Measurements from ENCODE around the gene IL31RA.

Gene IL31RA

GRCh38 chr5:55858104-55858503, 6.9 kb downstream of the IL31RA start:
- DNase-seq (ENCODE audit: low read depth in 2 of 2), result no peak

DNA sequence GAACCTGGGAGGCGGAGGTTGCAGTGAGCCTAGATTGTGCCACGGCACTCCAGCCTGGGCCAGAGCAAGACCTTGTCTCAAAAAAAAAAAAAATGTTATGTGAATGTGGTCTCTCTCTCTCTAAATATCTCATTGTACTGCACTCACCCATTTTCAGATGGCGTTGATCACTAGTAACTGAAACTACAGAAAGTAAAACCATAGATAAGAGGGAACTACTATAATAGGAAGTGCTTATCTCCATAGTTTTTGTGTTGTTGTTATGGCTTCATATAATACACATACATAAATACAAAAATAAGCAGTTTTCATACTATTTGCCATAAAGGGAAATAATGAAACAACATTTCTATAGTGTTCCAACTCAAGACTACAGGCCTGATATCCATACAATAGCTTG, 9.1 kb downstream of the IL31RA start:
- DNase-seq (ENCODE audit: low read depth in 2 of 2), result no peak

DNA sequence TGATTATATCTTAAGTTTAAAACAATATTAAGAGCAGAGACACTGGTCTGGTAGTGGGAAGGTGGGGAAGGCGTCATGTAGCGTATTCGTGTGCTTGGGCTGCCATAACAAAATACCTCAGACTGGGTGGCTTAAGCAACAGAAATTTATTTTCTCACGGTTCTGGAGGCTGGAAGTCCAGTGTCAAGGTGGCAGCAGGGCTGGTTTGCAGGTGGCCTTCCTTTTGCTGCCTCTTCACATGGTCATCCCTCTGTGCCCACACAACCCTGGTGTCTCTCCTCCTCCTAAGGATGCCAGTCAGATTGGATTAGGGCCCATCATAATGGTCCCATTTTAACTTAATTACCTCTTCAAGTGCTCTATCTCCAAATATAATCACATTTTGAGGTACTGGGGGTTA, 9.6 kb downstream of the IL31RA start:
- no peak for DNase-seq (ENCODE audit: low read depth in 2 of 2)

DNA sequence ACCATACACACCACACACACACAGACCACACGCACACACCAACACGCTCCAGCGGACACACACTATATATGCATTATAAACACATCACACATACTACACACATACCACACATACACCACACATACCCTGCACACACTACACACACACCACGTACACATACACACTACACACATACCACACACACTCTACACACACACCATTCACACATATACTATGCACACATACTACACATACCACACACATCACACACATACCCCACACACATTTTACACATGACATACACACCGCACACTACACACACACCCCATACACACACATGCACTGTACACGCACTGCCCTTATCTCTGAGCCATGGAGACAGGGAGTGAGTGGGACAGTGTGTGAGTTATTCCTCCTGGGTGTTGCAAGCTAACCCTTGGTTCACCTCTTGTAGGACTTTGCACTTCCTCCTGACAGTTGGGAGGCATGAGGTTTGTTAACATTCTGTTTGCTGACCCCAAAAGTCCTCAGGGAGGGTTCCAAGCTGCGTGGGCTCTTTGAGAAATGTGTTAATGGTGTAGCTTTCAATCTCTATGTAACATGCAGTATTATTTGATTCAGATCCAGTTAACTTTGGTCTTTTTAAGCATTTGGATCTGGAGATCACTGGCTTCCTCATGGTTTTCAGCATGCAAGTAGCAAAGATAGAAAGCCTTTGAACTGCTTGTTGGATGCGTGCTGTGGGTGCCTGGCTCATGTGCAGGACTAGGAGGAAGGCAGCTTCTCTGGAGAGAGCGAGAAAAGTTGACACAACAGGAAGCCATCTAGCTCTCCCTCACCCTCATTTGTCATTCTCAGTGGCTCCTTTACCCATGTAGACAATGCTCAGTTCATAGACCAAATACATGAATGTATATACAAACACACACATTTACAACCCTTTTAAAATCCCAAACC, 13.7 kb downstream of the IL31RA start:
- DNase-seq (ENCODE audit: low read depth in 2 of 2), result no peak

DNA sequence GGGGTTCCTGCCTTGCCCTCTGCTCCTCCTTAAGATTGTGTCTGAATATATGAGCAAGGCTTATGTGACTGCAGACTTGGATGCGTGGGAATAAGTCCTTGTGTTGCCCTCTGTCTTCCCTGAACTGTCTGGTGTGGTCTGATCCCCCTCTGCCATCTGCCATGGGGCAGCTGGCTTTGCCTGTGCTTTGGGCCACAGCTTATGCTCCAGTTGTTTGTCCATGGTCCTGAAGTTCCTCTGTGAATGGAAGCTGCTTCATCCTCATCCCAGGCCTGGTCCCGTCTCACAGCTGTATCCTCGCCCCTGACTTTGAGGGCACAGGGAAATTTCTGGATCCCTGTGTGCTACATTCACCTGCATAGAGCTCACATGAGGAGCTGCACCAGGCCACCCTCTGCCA, 14.7 kb downstream of the IL31RA start:
- DNase-seq (ENCODE audit: low read depth in 2 of 2), result no peak

DNA sequence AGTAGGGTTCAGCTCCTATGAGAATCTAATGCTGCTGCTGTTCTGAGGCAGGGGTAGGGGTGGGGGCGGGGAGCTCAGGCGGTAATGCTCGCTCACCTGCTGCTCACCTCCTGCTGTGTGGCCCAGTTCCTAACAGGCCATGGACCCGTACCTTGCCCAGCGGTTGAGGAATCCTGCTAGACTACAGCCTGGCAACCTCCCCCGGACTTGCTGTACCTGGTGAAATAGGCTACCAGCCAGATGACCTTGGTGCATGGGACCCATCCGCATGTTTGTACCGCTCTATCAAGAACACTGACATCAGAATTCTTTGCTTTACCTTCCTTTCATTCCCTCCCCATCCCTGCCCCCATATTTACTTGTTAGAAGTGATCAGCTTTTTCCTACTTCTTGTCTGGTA, 15.3 kb downstream of the IL31RA start:
- no peak for DNase-seq (ENCODE audit: low read depth in 2 of 2)

DNA sequence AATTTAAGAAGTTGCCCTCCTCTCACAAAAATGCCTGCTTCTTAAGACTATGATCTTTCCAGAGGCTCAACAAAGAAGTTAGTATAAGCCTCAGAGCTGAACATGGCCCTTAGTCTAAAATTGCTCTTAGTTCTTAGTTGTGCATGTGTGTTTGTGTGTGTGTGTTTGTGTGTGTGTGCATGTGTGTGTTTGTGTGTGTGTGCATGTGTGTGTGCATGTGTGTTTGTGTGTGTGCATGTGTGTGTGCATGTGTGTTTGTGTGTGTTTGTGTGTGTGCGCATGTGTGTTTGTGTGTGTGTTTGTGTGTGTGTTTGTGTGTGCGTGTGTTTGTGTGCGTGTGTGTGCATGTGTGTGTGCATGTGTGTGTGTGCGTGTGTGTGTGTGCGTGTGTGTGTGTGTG, 15.8 kb downstream of the IL31RA start:
- no peak for DNase-seq (ENCODE audit: low read depth in 2 of 2)

GRCh38 chr5:55868846-55869245, 17.7 kb downstream of the IL31RA start:
- DNase-seq (ENCODE audit: low read depth in 2 of 2), result peak in 1 of 2 donors; percentile 14

DNA sequence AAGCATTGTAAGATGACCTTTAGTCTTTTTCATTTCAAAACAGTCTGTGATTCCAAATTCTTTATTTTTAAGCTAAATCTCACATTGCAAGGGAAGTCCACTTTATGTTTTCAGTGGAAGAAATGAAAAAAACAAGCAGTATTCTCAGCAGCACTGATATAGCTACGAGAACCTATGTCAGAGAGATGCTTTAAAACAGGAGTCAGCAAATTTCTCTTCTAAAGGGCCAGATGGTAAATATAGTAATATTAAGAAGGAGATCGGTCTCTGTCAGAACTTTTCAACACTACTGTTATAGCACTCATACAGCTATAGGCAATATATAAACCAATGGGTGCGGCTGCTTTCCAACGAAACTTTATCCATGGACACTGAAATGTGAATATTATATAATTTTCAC, 18.7 kb downstream of the IL31RA start:
- DNase-seq (ENCODE audit: low read depth in 2 of 2), result no peak

GRCh38 chr5:55873234-55873633, 22.1 kb downstream of the IL31RA start:
- DNase-seq (ENCODE audit: low read depth in 2 of 2), result no peak

GRCh38 chr5:55877655-55878054, 26.5 kb downstream of the IL31RA start:
- no peak for DNase-seq (ENCODE audit: low read depth in 2 of 2)

GRCh38 chr5:55880453-55880852, 29.3 kb downstream of the IL31RA start:
- DNase-seq (ENCODE audit: low read depth in 2 of 2), result no peak

DNA sequence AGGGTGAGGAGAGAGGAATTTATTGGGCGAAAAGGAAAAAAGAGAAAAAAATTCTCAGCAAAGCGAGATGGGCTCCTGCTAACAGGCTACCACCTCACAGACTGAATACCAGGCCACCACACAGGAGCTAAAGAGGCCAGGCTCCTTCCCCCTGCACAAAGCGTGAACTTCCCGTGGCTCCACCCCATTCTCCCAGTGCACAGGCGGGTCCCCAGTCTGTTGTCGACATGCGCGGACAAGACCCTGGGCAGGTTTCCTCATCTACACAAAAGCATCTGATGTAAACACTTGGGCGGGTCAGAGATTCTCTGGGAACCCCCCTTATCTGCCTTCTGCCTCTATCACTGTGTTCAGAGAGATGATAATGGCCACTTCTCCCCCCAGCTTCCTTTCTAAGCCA, 34.2 kb downstream of the IL31RA start:
- DNase-seq (ENCODE audit: low read depth in 2 of 2), result no peak

- no peak for DNase-seq (ENCODE audit: low read depth in 2 of 2)
These were observed 37.0 kb downstream of the IL31RA start for GRCh38 chr5:55888205-55888604.

GRCh38 chr5:55892479-55892878, 41.3 kb downstream of the IL31RA start:
- no peak for DNase-seq (ENCODE audit: low read depth in 2 of 2)

- no peak for DNase-seq (ENCODE audit: low read depth in 2 of 2)
These were observed 43.0 kb downstream of the IL31RA start for GRCh38 chr5:55894135-55894534.

GRCh38 chr5:55895346-55895745, 44.2 kb downstream of the IL31RA start:
- DNase-seq (ENCODE audit: low read depth in 2 of 2), result no peak

- no peak for DNase-seq (ENCODE audit: low read depth in 2 of 2)
These were observed 45.1 kb downstream of the IL31RA start for GRCh38 chr5:55896238-55896637.

DNA sequence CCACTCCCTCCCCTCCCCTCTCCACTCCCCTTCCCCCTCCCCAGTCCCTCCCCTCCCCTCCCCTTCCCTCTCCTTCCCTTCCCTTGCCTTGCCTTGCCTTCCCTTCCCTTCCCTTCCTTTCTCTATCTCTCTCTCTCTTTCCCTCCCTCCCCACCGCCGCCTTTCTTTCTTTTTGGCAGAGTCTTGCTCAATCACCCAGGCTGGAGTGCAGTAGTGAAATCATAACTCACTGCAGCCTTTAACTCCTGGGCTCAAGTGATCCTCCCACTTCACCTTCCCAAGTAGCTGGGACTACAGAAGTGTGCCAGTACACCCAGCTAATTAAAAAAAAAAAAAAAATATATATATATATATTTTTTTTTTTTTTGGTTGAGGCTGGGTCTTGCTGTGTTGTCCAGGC, 45.5 kb downstream of the IL31RA start:
- DNase-seq (ENCODE audit: low read depth in 2 of 2), result no peak

DNA sequence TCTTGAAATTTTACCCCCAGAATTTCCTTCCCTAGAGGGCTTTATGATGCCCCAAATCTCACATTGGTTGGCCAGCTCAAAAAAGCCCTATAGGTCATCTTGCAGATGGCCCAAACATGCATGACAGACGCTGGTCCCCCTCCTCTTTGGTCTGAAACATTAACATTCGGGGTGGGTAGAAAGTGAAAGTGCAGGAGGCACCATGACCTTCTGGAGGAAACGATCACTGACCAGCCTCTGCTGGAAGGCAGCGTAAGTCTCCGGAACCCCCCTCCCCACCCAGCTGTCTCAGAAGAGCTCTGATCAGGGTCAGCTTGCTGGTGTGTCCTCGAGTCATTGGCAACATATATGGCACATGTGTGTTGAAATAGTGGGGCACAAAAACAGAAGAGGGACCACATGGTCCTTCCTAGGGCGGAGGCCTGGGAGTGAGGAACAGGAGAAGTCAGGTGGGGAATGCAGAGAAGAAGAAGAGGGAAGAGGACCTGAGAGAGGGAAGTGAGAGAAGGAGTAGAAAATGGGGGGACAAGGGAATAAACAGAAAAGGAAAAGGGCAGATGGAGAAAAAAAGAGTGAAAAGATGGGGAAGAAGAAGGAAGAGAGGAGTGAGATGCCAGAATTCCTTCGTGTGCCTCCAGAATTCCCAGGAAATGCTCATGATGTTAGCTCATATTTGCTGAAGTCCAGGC, 46.2 kb downstream of the IL31RA start:
- DNase-seq (ENCODE audit: low read depth in 2 of 2), result no peak

GRCh38 chr5:55897905-55898304, 46.7 kb downstream of the IL31RA start:
- no peak for DNase-seq (ENCODE audit: low read depth in 2 of 2)

GRCh38 chr5:55899344-55899743, 48.2 kb downstream of the IL31RA start:
- DNase-seq (ENCODE audit: low read depth in 2 of 2), result no peak

- DNase-seq (ENCODE audit: low read depth in 2 of 2), result no peak
These were observed 48.9 kb downstream of the IL31RA start for GRCh38 chr5:55900068-55900467.
